ENCODE data around the gene SPATA32. TPM values are rescaled to one million over a fixed set of nuclear protein-coding genes. Genes with fewer than 3 reads are reported as not detected.
"Not testable (repeated sequence)": the region's sequence is repeated elsewhere in the genome, so short reads cannot be mapped to it uniquely, and the experiment has no call there.

SPATA32 gene
- total RNA-seq, 2 donors from 2014 or later, result not detected

- DNase-seq, result no peak
- ATAC-seq, result no peak
- intact Hi-C loops (cut with DNase I), result no loop called here
These were observed 5.6 kb downstream of the SPATA32 start for GRCh38 chr17:45256114-45256966.

GRCh38 chr17:45255358-45255757 is 6.5 kb downstream of the SPATA32 start:
- intact Hi-C loops (cut with DNase I), result no loop called here
- ATAC-seq, result no peak
- no peak for DNase-seq

GRCh38 chr17:45253879-45254278 is 8.0 kb downstream of the SPATA32 start:
- intact Hi-C loops (cut with DNase I), result no loop called here
- DNase-seq (no peak), ATAC-seq (no peak)

- DNase-seq; ATAC-seq; intact Hi-C loops (cut with DNase I): not testable (repeated sequence)
These were observed 8.7 kb downstream of the SPATA32 start for GRCh38 chr17:45253237-45253636.

GRCh38 chr17:45251931-45252330 is 10.0 kb downstream of the SPATA32 start:
- ATAC-seq, result no peak
- intact Hi-C loops (cut with DNase I), result no loop called here
- no peak for DNase-seq

GRCh38 chr17:45248132-45248957 is 13.5 kb downstream of the SPATA32 start:
- peak; percentile 38 to 50 for ATAC-seq

GRCh38 chr17:45247429-45248131 is 14.3 kb downstream of the SPATA32 start:
- intact Hi-C loops (cut with DNase I), result loop anchor here in 1 of 2 donors (10.0 kb wide), 1 partner anchor 137 kb away; no protein-coding TSS in a partner anchor
- peak; percentile 90 for ATAC-seq

More at GRCh38 chr17:45248132-45248957, 13.5 kb downstream of the SPATA32 start:
- intact Hi-C loops (cut with DNase I), result loop anchor here in 1 of 2 donors (10.0 kb wide), 1 partner anchor 136 kb away; no protein-coding TSS in a partner anchor
- no peak for DNase-seq

GRCh38 chr17:45246861-45247428 is 14.9 kb downstream of the SPATA32 start:
- DNase-seq (no peak), ATAC-seq (peak; percentile 26 to 29)
- intact Hi-C loops (cut with DNase I), result loop anchor here in 1 of 2 donors (10.0 kb wide), 1 partner anchor 138 kb away; no protein-coding TSS in a partner anchor

More at GRCh38 chr17:45247429-45248131, 14.3 kb downstream of the SPATA32 start:
- peak; percentile 91 for DNase-seq

- ATAC-seq (no peak), DNase-seq (no peak)
- intact Hi-C loops (cut with DNase I), result loop anchor here in 1 of 2 donors (10.0 kb wide), 1 partner anchor 138 kb away; no protein-coding TSS in a partner anchor
These were observed 15.6 kb downstream of the SPATA32 start for GRCh38 chr17:45246338-45246737.

- intact Hi-C loops (cut with DNase I), result loop anchor here in 1 of 2 donors (10.0 kb wide), 1 partner anchor 140 kb away; no protein-coding TSS in a partner anchor
- ATAC-seq (no peak), DNase-seq (no peak)
These were observed 16.9 kb downstream of the SPATA32 start for GRCh38 chr17:45244725-45245656.

- peak in 1 of 2 donors; percentile 5 for ATAC-seq
- no peak for DNase-seq
- intact Hi-C loops (cut with DNase I), result loop anchor here in 1 of 2 donors (10.0 kb wide), 1 partner anchor 141 kb away; no protein-coding TSS in a partner anchor
These were observed 18.1 kb downstream of the SPATA32 start for GRCh38 chr17:45243750-45244149.

GRCh38 chr17:45242029-45242414 is 19.9 kb downstream of the SPATA32 start:
- DNase-seq (no peak), ATAC-seq (no peak)
- intact Hi-C loops (cut with DNase I), result loop anchor here in 1 of 2 donors (10.0 kb wide), 1 partner anchor 143 kb away; no protein-coding TSS in a partner anchor

GRCh38 chr17:45241328-45242028 is 20.4 kb downstream of the SPATA32 start:
- DNase-seq (no peak), ATAC-seq (peak; percentile 49 to 61)
- intact Hi-C loops (cut with DNase I), result loop anchor here in 1 of 2 donors (10.0 kb wide), 1 partner anchor 143 kb away; no protein-coding TSS in a partner anchor

GRCh38 chr17:45240905-45241327 is 21.0 kb downstream of the SPATA32 start:
- intact Hi-C loops (cut with DNase I), result loop anchor here in 1 of 2 donors (10.0 kb wide), 1 partner anchor 144 kb away; no protein-coding TSS in a partner anchor
- ATAC-seq, result peak in 1 of 2 donors; percentile 5
- no peak for DNase-seq

- DNase-seq, result no peak
- intact Hi-C loops (cut with DNase I), result no loop called here
- no peak for ATAC-seq
These were observed 23.6 kb downstream of the SPATA32 start for GRCh38 chr17:45238155-45238774.

GRCh38 chr17:45237686-45238085 is 24.2 kb downstream of the SPATA32 start:
- intact Hi-C loops (cut with DNase I), result no loop called here
- DNase-seq (no peak), ATAC-seq (no peak)

Data from left cardiac atrium (tissue), 4 donors.